HepG2 (cell line): ENCODE data around the gene VPS11. TPM values are rescaled to one million over a fixed set of nuclear protein-coding genes. Genes with fewer than 3 reads are reported as not detected.

Source experiments
- CAMTA2 ChIP-seq: sonication (generic); formaldehyde crosslinking; IDR thresholded peaks from 2 replicates; pipeline ENCODE4 v1.4.0; 2020; ENCODE audit warnings: mild to moderate bottlenecking, missing genetic modification reagents, borderline replicate concordance
- CBX2 ChIP-seq, 2 experiments: fragments of 200-600 bp in 1 of 2; sonication (generic); formaldehyde crosslinking in 1 of 2; IDR thresholded peaks; 2 replicates each; pipeline versions ENCODE4 v1.7.0 to v1.8.1; 2018 to 2022; ENCODE audit warnings: low read depth in 2 of 2, low read length in 1 of 2, mild to moderate bottlenecking in 1 of 2, missing genetic modification reagents in 1 of 2
- GATAD1 ChIP-seq: IDR thresholded peaks from 2 replicates; pipeline ENCODE4 v1.6.1; 2016; ENCODE audit warnings: missing genetic modification reagents, missing compliant biosample characterization
- KLF13 ChIP-seq: sonication (generic); formaldehyde crosslinking; IDR thresholded peaks from 2 replicates; pipeline ENCODE4 v1.4.0; 2020; ENCODE audit warnings: mild to moderate bottlenecking, missing genetic modification reagents
- KLF16 ChIP-seq, 2 experiments: sonication (generic) in 1 of 2; formaldehyde crosslinking in 1 of 2; IDR thresholded peaks; 2 replicates each; pipeline versions ENCODE4 v1.6.1 to v1.8.0; 2016 to 2023; ENCODE audit warnings: missing genetic modification reagents in 2 of 2, missing compliant biosample characterization in 1 of 2
- MBNL3 ChIP-seq: fragments of 250-450 bp; sonication (Bioruptor Pico); conservative IDR thresholded peaks from 2 replicates; pipeline ENCODE4 v1.8.0; 2022; ENCODE audit warnings: mild to moderate bottlenecking, inconsistent platforms
- MED1 ChIP-seq: sonication (generic); formaldehyde crosslinking; IDR thresholded peaks from 2 replicates; pipeline ENCODE4 v1.4.0; 2020; ENCODE audit warnings: missing genetic modification reagents
- MEIS2 ChIP-seq: sonication (generic); formaldehyde crosslinking; IDR thresholded peaks from 2 replicates; pipeline ENCODE4 v1.9.0; 2021; ENCODE audit warnings: mild to moderate bottlenecking, missing genetic modification reagents
- PRPF4 ChIP-seq: fragments of 200-400 bp; formaldehyde crosslinking; IDR thresholded peaks from 2 replicates; pipeline ENCODE4 v1.6.1; 2016; ENCODE audit warnings: low read length, low read depth; ENCODE audit not compliant: poor library complexity, severe bottlenecking
- SMAD9 ChIP-seq: sonication (generic); formaldehyde crosslinking; IDR thresholded peaks from 2 replicates; pipeline ENCODE4 v1.5.1; 2020; ENCODE audit warnings: mild to moderate bottlenecking, missing genetic modification reagents
- SNAPC5 ChIP-seq: sonication (generic); formaldehyde crosslinking; IDR thresholded peaks from 2 replicates; pipeline ENCODE4 v1.8.1; 2023; ENCODE audit warnings: mild to moderate bottlenecking, missing genetic modification reagents, borderline replicate concordance
- SOX5 ChIP-seq: IDR thresholded peaks from 2 replicates; pipeline ENCODE4 v1.6.1; 2016; ENCODE audit warnings: borderline replicate concordance
- TBX2 ChIP-seq: sonication (generic); formaldehyde crosslinking; IDR thresholded peaks from 2 replicates; pipeline ENCODE4 v1.5.0; 2020; ENCODE audit warnings: missing genetic modification reagents, mild to moderate bottlenecking, borderline replicate concordance
- ZEB1 ChIP-seq: IDR thresholded peaks from 2 replicates; pipeline ENCODE4 v1.6.1; 2012; ENCODE audit warnings: mild to moderate bottlenecking, low read depth, inconsistent platforms; ENCODE audit not compliant: insufficient replicate concordance
- ZFP82 ChIP-seq: sonication (generic); formaldehyde crosslinking; IDR thresholded peaks from 2 replicates; pipeline ENCODE4 v1.5.1; 2020; ENCODE audit warnings: mild to moderate bottlenecking, missing genetic modification reagents, borderline replicate concordance
- ZKSCAN5 ChIP-seq: sonication (generic); formaldehyde crosslinking; IDR thresholded peaks from 2 replicates; pipeline ENCODE4 v1.5.1; 2020; ENCODE audit warnings: mild to moderate bottlenecking, missing genetic modification reagents
- ZNF275 ChIP-seq: sonication (generic); formaldehyde crosslinking; IDR thresholded peaks from 2 replicates; pipeline ENCODE4 v1.8.0; 2022; ENCODE audit warnings: missing genetic modification reagents, mild to moderate bottlenecking, inconsistent platforms, borderline replicate concordance
- ZNF430 ChIP-seq: sonication (generic); formaldehyde crosslinking; IDR thresholded peaks from 2 replicates; pipeline ENCODE4 v1.9.0; 2021; ENCODE audit warnings: mild to moderate bottlenecking, missing genetic modification reagents
- ZNF496 ChIP-seq: sonication (generic); formaldehyde crosslinking; IDR thresholded peaks from 2 replicates; pipeline ENCODE4 v1.8.1; 2023; ENCODE audit warnings: mild to moderate bottlenecking, moderate library complexity, missing genetic modification reagents; ENCODE audit not compliant: insufficient replicate concordance
- ZNF589 ChIP-seq: sonication (generic); formaldehyde crosslinking; conservative IDR thresholded peaks from 2 replicates; pipeline ENCODE4 v1.8.0; 2022; ENCODE audit warnings: mild to moderate bottlenecking, moderate library complexity, missing genetic modification reagents
- ZNF713 ChIP-seq: sonication (generic); formaldehyde crosslinking; IDR thresholded peaks from 2 replicates; pipeline ENCODE4 v1.4.0; 2020; ENCODE audit warnings: mild to moderate bottlenecking, missing genetic modification reagents
- ZNF780A ChIP-seq: sonication (generic); formaldehyde crosslinking; IDR thresholded peaks from 2 replicates; pipeline ENCODE4 v1.8.0; 2022; ENCODE audit warnings: mild to moderate bottlenecking, missing genetic modification reagents, moderate library complexity
- polyA plus RNA-seq, 8 experiments: library from polyadenylated mRNA; depleted of rRNA in 3 of 8; stranded (reverse) in 7 of 8; unstranded in 1 of 8; fragments of >200 nt; fragmentation: Illumina TruSeq in 4 of 8; extraction: Trizol in 4 of 8; gene quantifications; 2 replicates each; pipeline versions ENCODE4 v1.2.1 to v1.2.3, GENCODE V29; 2011 to 2016; ENCODE audit warnings: low read depth in 4 of 8, missing spikeins in 1 of 8, mixed read lengths in 1 of 8; ENCODE audit not compliant: insufficient read depth in 1 of 8
- total RNA-seq, 5 experiments: library from RNA; depleted of rRNA; stranded (reverse); fragments of >200 nt; fragmentation: Illumina TruSeq; extraction: Trizol; gene quantifications; 2 replicates each; pipeline ENCODE4 v1.2.3, GENCODE V29; 2016; ENCODE audit warnings: low read depth in 1 of 5
- TF ChIP-seq, protein P1 (sequence below), 2 experiments: sonication (generic) in 1 of 2; formaldehyde crosslinking in 1 of 2; IDR thresholded peaks; 2 replicates each; pipeline versions ENCODE4 v1.5.1 to v1.6.1; 2011 to 2020; ENCODE audit warnings: borderline replicate concordance in 1 of 2, low read depth in 1 of 2, low read length in 1 of 2, mild to moderate bottlenecking in 1 of 2, missing genetic modification reagents in 1 of 2, moderate library complexity in 1 of 2

Gene VPS11
- total and polyA plus RNA-seq, 2 of the 13 experiments (the other 11 are each of a cell fraction or from before 2014, with no cell fraction given), result 13.7 to 21.6 TPM

GRCh38 chr11:119029340-119030028, 38.1 kb upstream of the VPS11 start (continued):
- TF ChIP-seq, protein P1, sequence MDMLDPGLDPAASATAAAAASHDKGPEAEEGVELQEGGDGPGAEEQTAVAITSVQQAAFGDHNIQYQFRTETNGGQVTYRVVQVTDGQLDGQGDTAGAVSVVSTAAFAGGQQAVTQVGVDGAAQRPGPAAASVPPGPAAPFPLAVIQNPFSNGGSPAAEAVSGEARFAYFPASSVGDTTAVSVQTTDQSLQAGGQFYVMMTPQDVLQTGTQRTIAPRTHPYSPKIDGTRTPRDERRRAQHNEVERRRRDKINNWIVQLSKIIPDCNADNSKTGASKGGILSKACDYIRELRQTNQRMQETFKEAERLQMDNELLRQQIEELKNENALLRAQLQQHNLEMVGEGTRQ (IDR thresholded peaks at IDR 0.05; ENCODE audit: low read depth, low read length), result no peak
- TF ChIP-seq, protein P1 (CRISPR knock-in tag; IDR thresholded peaks at IDR 0.05; ENCODE audit: borderline replicate concordance), result no peak
- TF ChIP-seq MED1 (CRISPR knock-in tag) (peak; percentile 49; the same call in 1 of the 2 replicates), TBX2 (peak; percentile 15; the same call in 1 of the 2 replicates), SNAPC5 (CRISPR knock-in tag) (no peak), ZNF589 (CRISPR knock-in tag) (no peak), ZFP82 (CRISPR knock-in tag) (no peak), KLF13 (no peak), KLF16 (CRISPR knock-in tag; IDR thresholded peaks at IDR 0.05) (peak in 1 of 2 experiments; percentile 42; a peak in 1 of 4 replicates), ZNF430 (CRISPR knock-in tag) (no peak), CAMTA2 (no peak), ZEB1 (no peak), GATAD1 (CRISPR knock-in tag) (0 out of 2 replicates have a peak, but pooled peaks have one; percentile 37), ZNF780A (CRISPR knock-in tag) (no peak), ZNF496 (CRISPR knock-in tag) (no peak), ZNF713 (no peak), CBX2 (IDR thresholded peaks at IDR 0.05; ENCODE audit: low read depth, low read length) (no peak), CBX2 (CRISPR knock-in tag; IDR thresholded peaks at IDR 0.05; ENCODE audit: low read depth) (no peak), PRPF4 (no peak), MEIS2 (0 out of 2 replicates have a peak, but pooled peaks have one; percentile 23), SOX5 (CRISPR knock-in tag) (peak; percentile 65; the same call in 1 of the 2 replicates), MBNL3 (CRISPR knock-in tag) (no peak), ZKSCAN5 (no peak), ZNF275 (no peak), SMAD9 (CRISPR knock-in tag) (no peak)
